Immature natural killer cell (primary cell): ENCODE results near the gene ZFP36L2. TPM values are rescaled to one million over a fixed set of nuclear protein-coding genes. Genes with fewer than 3 reads are reported as not detected.

Source experiments
- DNase-seq, 3 donors: peaks; one replicate each; pipeline ENCODE4 v3.0.0; 2022; ENCODE audit warnings: mixed read lengths in 1 of 3
- H3K27ac Mint-ChIP-seq, 6 donors: one replicate each; pipeline ENCODE4 v1.8.0; 2020; ENCODE audit warnings: mixed read lengths in 6 of 6, mild to moderate bottlenecking in 5 of 6, inconsistent platforms in 4 of 6, moderate library complexity in 3 of 6
- H3K27me3 Mint-ChIP-seq, 3 donors: one replicate each; pipeline ENCODE4 v1.8.0; 2020 to 2021; ENCODE audit warnings: low read depth in 3 of 3, mild to moderate bottlenecking in 3 of 3, mixed read lengths in 3 of 3, moderate library complexity in 3 of 3, inconsistent platforms in 1 of 3
- H3K36me3 Mint-ChIP-seq, 3 donors: one replicate each; pipeline ENCODE4 v1.8.0; 2020; ENCODE audit warnings: mixed read lengths in 3 of 3, inconsistent platforms in 2 of 3, mild to moderate bottlenecking in 2 of 3
- H3K4me1 Mint-ChIP-seq, 2 donors: one replicate each; pipeline ENCODE4 v1.8.0; 2020; ENCODE audit warnings: inconsistent platforms in 2 of 2, mild to moderate bottlenecking in 2 of 2, mixed read lengths in 2 of 2, moderate library complexity in 1 of 2
- H3K4me3 Mint-ChIP-seq, 5 donors: one replicate each; pipeline ENCODE4 v1.8.0; 2020; ENCODE audit warnings: mild to moderate bottlenecking in 5 of 5, mixed read lengths in 5 of 5, inconsistent platforms in 3 of 5, moderate library complexity in 3 of 5
- H3K9me3 Mint-ChIP-seq, 6 donors: one replicate each; pipeline ENCODE4 v1.8.0; 2020; ENCODE audit warnings: mild to moderate bottlenecking in 6 of 6, mixed read lengths in 6 of 6, inconsistent platforms in 4 of 6, moderate library complexity in 3 of 6
- polyA plus RNA-seq, 3 donors: library from polyadenylated mRNA; unstranded; fragments of 300-500 nt; fragmentation: Illumina TruSeq; gene quantifications; one replicate each; pipeline ENCODE4 v1.2.3, GENCODE V29; 2021

ZFP36L2 gene
- polyA plus RNA-seq, 3 donors from 2014 or later = 166 to 431 (median 274) TPM

DNA sequence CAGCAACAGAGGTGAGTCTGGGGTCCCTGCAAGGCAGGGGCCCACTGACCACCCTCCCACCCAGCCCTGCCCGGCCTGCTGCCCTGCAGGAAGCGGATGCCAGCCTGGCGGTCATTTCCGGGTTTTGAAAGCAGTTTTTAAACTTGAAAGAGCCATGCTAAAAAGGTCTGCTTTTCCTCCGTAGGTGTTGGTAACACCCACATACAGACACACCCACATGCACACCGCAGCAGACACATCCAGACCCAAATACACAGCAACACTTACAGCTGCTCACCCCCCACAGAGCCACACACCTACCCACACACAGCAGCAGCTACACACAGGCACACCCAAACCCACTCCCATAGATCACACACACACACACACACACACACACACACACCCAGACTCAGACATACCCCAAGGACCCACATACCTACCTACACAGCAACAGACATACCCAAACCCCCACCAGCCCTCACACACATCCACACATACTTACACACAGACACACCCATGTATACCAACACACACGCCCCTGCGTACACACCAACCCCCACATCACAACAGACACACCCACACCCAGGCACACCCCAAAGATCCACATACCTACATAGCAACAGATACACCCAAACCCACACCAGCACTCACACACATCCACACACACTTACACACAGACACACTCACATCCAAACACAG, 7.6 kb downstream of the ZFP36L2 start:
- peak; percentile 93 to 95 (median 94) for DNase-seq
- H3K4me3 Mint-ChIP-seq = peak overlapping the region; percentile 88 to 98 (median 93)
- no peaks in the 10 kb centered on the region for H3K9me3 Mint-ChIP-seq
- peaks cover 26 to 32% (median 29%) of the 10 kb centered on the region in 3 donors for H3K36me3 Mint-ChIP-seq
- H3K27ac Mint-ChIP-seq = peak overlapping the region; percentile 95 to 99 (median 98)
- peaks cover 57 to 70% of the 10 kb centered on the region in 2 donors for H3K4me1 Mint-ChIP-seq
- H3K27me3 Mint-ChIP-seq = peaks cover 43 to 50% (median 49%) of the 10 kb centered on the region in 3 donors

DNA sequence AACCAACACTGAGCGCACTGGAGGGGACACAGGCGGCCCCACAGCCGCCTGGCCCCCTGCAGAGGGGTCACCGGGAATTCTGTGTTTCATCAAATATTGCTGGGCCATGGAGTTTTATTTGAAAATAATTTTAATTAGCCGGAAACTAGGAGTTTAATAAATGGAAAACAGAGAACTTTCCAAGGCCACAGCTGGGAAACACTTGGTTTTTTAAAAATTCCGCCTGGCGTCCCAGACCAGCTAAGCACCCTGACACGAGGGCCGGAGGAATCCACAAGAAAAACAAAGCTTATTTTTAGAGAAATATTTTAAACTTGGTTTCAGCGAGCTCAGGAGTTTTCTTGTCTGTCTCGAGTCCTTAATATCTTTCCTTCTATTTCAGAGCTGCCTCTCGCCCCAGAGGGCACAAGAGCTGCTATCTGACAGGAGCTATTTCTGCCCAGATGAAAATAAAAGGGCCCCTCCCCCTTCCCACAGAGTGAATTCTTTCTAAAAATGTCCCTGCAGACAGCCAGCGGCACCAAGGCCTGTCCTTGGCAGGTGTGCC, 8.2 kb downstream of the ZFP36L2 start:
- DNase-seq = no peak
- Mint-ChIP-seq H3K9me3 (no peaks in the 10 kb centered on the region), H3K27ac (peak overlapping the region; percentile 95 to 99 (median 98)), H3K36me3 (peaks cover 20 to 26% (median 23%) of the 10 kb centered on the region in 3 donors), H3K4me1 (peaks cover 62 to 74% of the 10 kb centered on the region in 2 donors), H3K4me3 (peak overlapping the region; percentile 88 to 98 (median 93)), H3K27me3 (peaks cover 39 to 44% (median 43%) of the 10 kb centered on the region in 3 donors)

DNA sequence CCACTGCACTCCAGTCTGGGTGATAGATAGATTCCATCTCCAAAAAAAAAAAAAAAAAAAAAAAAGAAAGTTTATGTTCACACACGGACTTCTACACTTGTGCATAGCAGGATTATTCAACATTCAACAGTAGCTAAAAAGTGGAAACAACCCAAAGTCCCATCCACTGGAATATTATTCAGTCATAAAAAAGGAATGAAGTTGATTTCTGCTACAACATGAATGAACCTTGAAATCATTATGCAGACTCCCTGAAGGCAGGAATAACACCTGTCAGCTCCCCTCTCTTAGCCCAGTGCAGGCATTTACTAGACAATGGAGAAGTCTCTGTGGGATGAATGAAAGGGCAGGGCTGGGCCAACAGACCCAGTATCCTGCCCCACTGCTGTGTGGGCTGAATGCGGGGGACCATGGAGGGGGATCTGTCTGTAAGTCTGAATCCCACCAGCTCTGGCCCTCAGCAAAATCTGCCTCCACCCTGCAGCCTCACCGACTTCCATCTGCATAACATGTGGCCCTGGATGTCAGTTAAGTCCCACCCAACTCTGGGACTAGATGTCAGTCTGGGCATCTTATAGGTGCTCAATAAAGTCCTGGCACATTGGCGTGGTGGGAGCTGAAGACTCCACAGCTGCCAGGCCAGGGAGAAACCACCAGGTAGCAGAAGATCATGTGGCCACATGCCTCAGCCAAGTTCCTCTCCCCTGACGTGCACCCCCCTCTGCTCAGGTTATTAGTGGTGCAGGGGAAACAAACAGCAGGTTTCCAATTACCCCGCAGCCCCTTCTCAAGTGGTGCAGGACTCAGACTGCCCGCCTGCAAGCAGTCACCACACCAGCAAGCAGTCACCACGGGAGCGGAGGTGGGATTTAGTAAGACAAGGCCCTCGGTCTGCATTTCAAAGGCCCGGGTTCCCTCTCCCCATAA, 8.9 kb downstream of the ZFP36L2 start:
- peak overlapping the region; percentile 88 to 98 (median 93) for H3K4me3 Mint-ChIP-seq
- H3K9me3 Mint-ChIP-seq = peaks cover 0 to 3% (median 0%) of the 10 kb centered on the region in 6 donors
- H3K36me3 Mint-ChIP-seq = peaks cover 18 to 22% (median 19%) of the 10 kb centered on the region in 3 donors
- peak; percentile 35 to 58 (median 40) for DNase-seq
- H3K4me1 Mint-ChIP-seq = peaks cover 67 to 76% of the 10 kb centered on the region in 2 donors
- peak overlapping the region; percentile 95 to 99 (median 98) for H3K27ac Mint-ChIP-seq
- H3K27me3 Mint-ChIP-seq = peaks cover 34 to 38% (median 38%) of the 10 kb centered on the region in 3 donors

DNA sequence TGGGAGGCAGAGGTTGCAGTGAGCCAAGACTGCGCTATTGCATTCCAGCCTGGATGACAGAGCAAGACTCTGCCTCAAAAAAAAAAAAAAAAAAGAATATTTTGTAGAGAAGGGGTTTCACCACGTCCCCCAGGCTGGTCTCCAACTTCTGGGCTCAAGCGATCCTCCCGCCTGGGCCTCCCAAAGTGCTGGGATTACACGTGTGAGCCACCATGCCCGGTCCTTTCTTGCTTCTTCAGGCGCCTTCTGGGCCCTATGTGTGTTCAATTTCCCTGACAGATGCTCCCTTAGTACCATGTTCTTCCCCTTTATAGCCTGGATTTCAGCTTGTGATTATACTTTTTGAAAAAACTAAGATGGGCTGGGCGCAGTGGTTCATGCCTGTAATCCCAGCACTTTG, 9.8 kb downstream of the ZFP36L2 start:
- Mint-ChIP-seq H3K4me1 (peaks cover 69 to 73% of the 10 kb centered on the region in 2 donors), H3K27me3 (peaks cover 26 to 30% (median 29%) of the 10 kb centered on the region in 3 donors), H3K4me3 (peak overlapping the region in 1 of 5 donors; percentile 11), H3K27ac (peak overlapping the region; percentile 74 to 99 (median 88)), H3K9me3 (peaks cover 0 to 3% (median 0%) of the 10 kb centered on the region in 6 donors), H3K36me3 (peaks cover 10 to 13% (median 11%) of the 10 kb centered on the region in 3 donors)
- no peak for DNase-seq

DNA sequence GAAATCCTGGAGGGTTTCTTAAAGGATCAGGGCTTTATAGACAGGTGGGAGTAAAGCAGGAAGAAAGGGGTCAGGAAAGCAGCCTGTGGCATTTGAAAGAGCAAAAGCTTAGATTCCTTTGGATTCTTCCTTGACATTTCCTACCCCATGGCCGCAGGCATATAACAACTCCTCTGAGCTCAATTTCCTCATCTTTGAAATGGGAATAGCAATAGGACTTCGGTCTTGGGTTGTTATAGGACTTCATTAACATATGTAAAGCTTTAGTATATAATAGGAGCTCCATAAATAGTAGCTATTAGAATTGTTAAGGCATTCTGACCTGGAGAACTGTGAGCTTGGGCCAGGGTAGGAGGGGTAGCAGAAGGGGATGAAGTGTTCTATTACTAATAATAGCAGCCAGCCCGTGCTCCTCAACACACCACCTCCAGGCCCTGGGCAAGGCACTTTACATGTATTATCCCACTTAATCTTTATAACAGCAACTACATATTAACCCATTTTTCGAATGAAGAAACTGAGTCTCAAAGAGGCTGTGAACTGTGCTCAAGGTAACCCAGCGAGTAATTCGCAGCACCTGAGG, 10.6 kb downstream of the ZFP36L2 start:
- DNase-seq = no peak
- H3K4me3 Mint-ChIP-seq = peak overlapping the region in 1 of 5 donors; percentile 32
- peaks cover 4 to 7% (median 5%) of the 10 kb centered on the region in 3 donors for H3K36me3 Mint-ChIP-seq
- peaks cover 67 to 73% of the 10 kb centered on the region in 2 donors for H3K4me1 Mint-ChIP-seq
- H3K27ac Mint-ChIP-seq = peak overlapping the region in 4 of 6 donors; percentile 28 to 84 (median 72)
- peaks cover 0 to 3% (median 0%) of the 10 kb centered on the region in 6 donors for H3K9me3 Mint-ChIP-seq
- H3K27me3 Mint-ChIP-seq = peaks cover 21 to 24% (median 21%) of the 10 kb centered on the region in 3 donors

DNA sequence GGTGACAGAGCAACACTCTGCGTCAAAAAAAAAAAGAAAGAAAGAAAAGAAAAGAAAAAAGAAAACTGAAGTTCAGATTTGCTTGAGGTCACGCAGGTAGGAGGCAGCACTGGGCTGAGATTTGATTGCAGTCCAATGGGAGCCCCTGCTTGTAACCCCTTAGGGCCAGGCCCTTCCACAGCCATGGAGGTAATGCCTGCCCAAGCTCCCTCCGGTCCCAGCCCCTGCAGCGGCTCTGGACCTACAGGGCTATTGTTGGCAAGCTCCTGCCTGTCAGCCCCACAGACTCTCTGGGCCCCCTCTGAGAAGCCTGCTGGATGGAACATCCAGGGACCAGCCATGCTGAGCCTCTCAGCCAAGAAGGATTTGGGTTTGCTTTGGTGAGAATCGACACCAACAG, 12.2 kb downstream of the ZFP36L2 start:
- Mint-ChIP-seq H3K27me3 (peaks cover 9 to 13% (median 13%) of the 10 kb centered on the region in 3 donors), H3K36me3 (peaks cover 0 to 10% (median 5%) of the 10 kb centered on the region in 3 donors), H3K4me1 (peaks cover 67 to 73% of the 10 kb centered on the region in 2 donors), H3K4me3 (no peak overlapping the region), H3K27ac (peak overlapping the region in 1 of 6 donors; percentile 95), H3K9me3 (peaks cover 0 to 3% (median 0%) of the 10 kb centered on the region in 6 donors)
- no peak for DNase-seq

DNA sequence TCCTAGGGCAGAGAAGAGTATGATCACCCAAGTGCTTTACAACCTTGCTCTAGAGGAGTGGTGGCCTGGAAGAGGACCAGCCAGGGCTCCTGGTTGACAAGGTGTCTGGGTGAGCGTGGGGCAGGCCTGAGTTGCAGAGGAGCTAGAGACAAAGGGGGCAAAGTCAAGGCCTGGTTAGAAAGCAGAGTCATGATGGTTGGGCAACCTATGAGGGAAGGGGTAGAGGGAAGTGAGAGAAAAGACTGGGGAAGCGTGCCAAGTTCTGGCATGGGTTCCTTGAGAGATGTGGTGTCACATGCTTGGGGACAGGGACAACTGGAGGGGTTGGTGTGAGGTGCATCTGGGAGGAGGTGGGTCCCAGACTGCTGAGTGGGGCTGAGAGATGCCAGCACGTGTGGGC, 13.5 kb downstream of the ZFP36L2 start:
- peaks cover 0 to 3% (median 0%) of the 10 kb centered on the region in 6 donors for H3K9me3 Mint-ChIP-seq
- H3K27me3 Mint-ChIP-seq = peaks cover 3 to 6% (median 6%) of the 10 kb centered on the region in 3 donors
- H3K4me1 Mint-ChIP-seq = peaks cover 59 to 64% of the 10 kb centered on the region in 2 donors
- peaks cover 0 to 10% (median 5%) of the 10 kb centered on the region in 3 donors for H3K36me3 Mint-ChIP-seq
- no peak for DNase-seq
- peak overlapping the region; percentile 75 to 95 (median 90) for H3K27ac Mint-ChIP-seq
- peak overlapping the region; percentile 13 to 71 (median 49) for H3K4me3 Mint-ChIP-seq

DNA sequence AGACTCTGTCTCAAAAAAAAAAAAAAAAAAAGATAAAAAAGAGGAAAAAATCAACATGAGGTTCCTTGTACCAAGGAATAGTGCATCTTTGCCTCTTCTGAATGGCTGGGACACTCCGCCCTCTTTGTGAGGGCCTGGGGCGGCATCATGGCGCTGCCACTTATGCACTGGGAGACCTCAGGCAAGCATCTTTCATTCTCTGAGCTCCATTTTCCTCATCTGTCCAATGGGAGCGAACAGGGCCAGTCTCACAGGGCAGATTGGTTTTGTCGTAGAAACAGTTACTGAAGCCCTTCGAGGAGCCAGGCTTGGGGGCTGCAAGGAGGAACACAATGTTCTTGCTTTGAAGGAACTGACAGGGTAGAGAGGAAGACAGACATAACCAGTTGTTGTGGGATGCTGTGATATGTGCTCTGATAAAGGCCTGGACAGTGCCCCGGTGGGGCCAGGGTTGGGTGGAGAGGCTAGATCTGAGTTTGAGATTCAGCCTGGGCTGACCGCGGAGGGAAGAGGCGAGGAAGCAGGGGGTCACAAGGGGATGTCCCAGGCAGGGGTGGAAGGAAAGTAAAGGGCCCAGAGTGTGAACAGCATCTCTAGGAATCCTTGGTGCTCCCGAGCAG, 14.1 kb downstream of the ZFP36L2 start:
- Mint-ChIP-seq H3K9me3 (peaks cover 0 to 3% (median 0%) of the 10 kb centered on the region in 6 donors), H3K27ac (peak overlapping the region; percentile 75 to 95 (median 90)), H3K4me1 (peaks cover 57 to 62% of the 10 kb centered on the region in 2 donors), H3K27me3 (peaks cover 3 to 6% (median 6%) of the 10 kb centered on the region in 3 donors), H3K4me3 (peak overlapping the region in 4 of 5 donors; percentile 14 to 71 (median 52)), H3K36me3 (peaks cover 0 to 10% (median 5%) of the 10 kb centered on the region in 3 donors)
- DNase-seq = peak in 1 of 3 donors; percentile 20

DNA sequence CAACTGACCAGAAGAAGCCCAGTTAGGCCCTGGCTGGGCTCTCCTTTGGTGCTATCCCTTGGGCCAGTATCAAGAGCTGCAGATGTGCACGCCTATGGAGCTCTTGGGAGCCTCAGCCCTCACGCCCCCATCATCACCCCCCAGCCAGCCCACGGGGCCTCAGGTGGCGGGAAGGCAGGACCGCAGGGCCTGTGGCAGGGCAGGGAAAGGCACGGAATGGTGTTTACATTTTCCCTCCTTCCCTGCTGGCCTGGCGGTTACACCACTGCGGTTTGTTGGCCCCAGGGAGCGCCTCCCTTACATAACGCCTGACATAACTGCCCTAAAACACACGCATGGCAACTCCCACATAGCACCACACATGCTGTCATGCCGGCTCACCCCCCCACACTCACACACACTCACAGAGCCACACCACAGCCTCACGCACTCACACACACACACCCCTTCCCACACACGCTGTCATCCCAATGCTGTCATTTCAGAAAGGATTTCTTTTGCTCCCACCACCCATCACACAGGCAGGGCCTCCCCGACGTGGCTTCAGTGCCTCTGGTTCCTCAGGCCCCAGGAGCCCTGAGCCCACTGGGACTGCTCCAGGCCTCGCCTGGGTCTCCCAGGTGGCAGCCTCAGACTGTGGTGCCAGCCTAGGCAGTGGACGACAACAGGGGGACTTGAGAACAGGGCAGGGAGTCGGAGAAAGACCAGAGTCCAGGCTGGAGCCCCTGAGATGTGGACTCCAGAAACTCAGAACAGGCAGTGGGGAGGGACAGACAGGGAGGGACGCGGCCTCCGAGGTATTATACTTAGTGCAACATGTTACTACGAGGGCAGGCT, 15.7 kb downstream of the ZFP36L2 start:
- peaks cover 3 to 5% (median 5%) of the 10 kb centered on the region in 3 donors for H3K27me3 Mint-ChIP-seq
- peak overlapping the region; percentile 29 to 92 (median 87) for H3K27ac Mint-ChIP-seq
- peaks cover 0 to 3% (median 0%) of the 10 kb centered on the region in 6 donors for H3K9me3 Mint-ChIP-seq
- peaks cover 51% of the 10 kb centered on the region in 2 donors for H3K4me1 Mint-ChIP-seq
- peak overlapping the region; percentile 51 to 77 (median 55) for H3K4me3 Mint-ChIP-seq
- peak; percentile 47 to 62 (median 58) for DNase-seq
- H3K36me3 Mint-ChIP-seq = peaks cover 0 to 7% (median 5%) of the 10 kb centered on the region in 3 donors

DNA sequence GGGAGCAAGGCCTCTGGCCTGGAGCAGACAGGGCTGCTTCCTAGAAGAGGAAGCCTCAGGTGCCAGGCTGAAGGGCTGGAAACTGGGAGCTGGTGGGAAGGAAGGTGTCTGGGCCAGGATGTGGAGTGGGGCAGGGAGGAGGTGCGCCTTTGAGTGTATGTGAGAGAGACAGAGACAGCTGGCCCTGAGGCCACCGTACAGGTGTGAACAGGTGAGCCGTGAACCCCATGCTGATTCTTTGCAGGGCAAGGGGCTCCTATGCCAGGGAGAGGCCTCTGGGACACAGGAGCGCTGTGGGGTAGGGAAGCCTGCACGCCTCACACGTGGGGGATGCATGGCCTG, 16.3 kb downstream of the ZFP36L2 start:
- H3K4me1 Mint-ChIP-seq = peaks cover 49 to 51% of the 10 kb centered on the region in 2 donors
- peaks cover 0 to 3% (median 0%) of the 10 kb centered on the region in 6 donors for H3K9me3 Mint-ChIP-seq
- no peak for DNase-seq
- peaks cover 3 to 5% (median 5%) of the 10 kb centered on the region in 3 donors for H3K27me3 Mint-ChIP-seq
- H3K36me3 Mint-ChIP-seq = peaks cover 0 to 7% (median 5%) of the 10 kb centered on the region in 3 donors
- H3K4me3 Mint-ChIP-seq = peak overlapping the region in 4 of 5 donors; percentile 31 to 46 (median 37)
- peak overlapping the region in 5 of 6 donors; percentile 17 to 88 (median 86) for H3K27ac Mint-ChIP-seq

DNA sequence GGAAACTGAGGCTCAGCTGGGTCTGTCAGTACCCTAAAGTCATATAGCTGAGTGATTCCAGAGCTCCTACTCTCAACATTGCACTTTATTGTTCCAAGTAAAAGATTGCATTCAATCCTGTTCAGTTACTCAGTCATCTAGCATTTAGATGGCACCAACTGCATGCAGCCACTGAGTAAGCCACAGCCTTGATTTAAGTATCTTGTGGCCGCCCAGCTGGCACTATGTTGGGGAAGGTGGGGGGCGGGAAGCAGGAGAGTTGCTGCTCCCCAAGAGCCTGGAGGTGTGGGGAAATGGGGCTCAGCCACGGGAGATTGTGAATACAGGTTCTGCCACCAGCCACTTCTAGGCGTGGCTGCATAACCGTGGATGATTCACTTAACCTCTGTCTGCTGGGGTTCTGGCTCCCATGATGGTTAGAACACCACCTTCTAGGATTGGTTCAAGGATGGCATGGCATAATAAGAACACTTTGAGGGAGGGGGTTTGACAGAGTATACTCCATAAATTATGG, 17.1 kb downstream of the ZFP36L2 start:
- peaks cover 49% of the 10 kb centered on the region in 2 donors for H3K4me1 Mint-ChIP-seq

More for the DNA sequence above, 17.1 kb downstream of the ZFP36L2 start:
- DNase-seq = no peak
- peaks cover 3 to 5% (median 5%) of the 10 kb centered on the region in 3 donors for H3K27me3 Mint-ChIP-seq
- H3K36me3 Mint-ChIP-seq = peaks cover 0 to 7% (median 5%) of the 10 kb centered on the region in 3 donors
- H3K27ac Mint-ChIP-seq = peak overlapping the region in 1 of 6 donors; percentile 6
- H3K4me3 Mint-ChIP-seq = no peak overlapping the region
- H3K9me3 Mint-ChIP-seq = peaks cover 0 to 3% (median 0%) of the 10 kb centered on the region in 6 donors
